ENCODE data around the gene ZAP70. TPM values are rescaled to one million over a fixed set of nuclear protein-coding genes. Genes with fewer than 3 reads are reported as not detected.

The ZAP70 gene
- polyA plus RNA-seq, 1 donor (not counting 4 experiments of a cell fraction or from before 2014, with no cell fraction given): 1.6 TPM

- DNase-seq (ENCODE audit: low read depth, low spot score): no peak
- TF ChIP-seq CTCF (optimal IDR thresholded peaks at IDR 0.05 in 1 of 3, IDR thresholded peaks at IDR 0.05 in 1 of 3, conservative IDR thresholded peaks at IDR 0.05 in 1 of 3; ENCODE audit: extremely low read depth in 1 of 3, insufficient read depth in 2 of 3, low read length in 3 of 3): no peak
- no peak for TF ChIP-seq EZH2 (IDR thresholded peaks at IDR 0.05; ENCODE audit: low read length)
- Histone ChIP-seq H3K9me1 (ENCODE audit: control insufficient read depth, extremely low read depth, insufficient read depth, low read length) (no peaks in the 10 kb centered on the region), H3K79me2 (ENCODE audit: control insufficient read depth, insufficient read depth, low read length) (no peaks in the 10 kb centered on the region), H3K36me3 (ENCODE audit: control insufficient read depth in 2 of 2, extremely low read depth in 1 of 2, insufficient read depth in 2 of 2, low read length in 2 of 2) (peaks cover 29 to 38% of the 10 kb centered on the region in 2 experiments), H3K27ac (ENCODE audit: control insufficient read depth, insufficient read depth, low read length) (no peak overlapping the region), H3K9me3 (ENCODE audit: control insufficient read depth, low read depth, low read length) (no peaks in the 10 kb centered on the region), H3K9ac (ENCODE audit: control insufficient read depth, extremely low read depth, insufficient read depth, low read length) (no peak overlapping the region), H3K4me3 (ENCODE audit: control insufficient read depth in 2 of 3, extremely low read depth in 1 of 3, insufficient read depth in 2 of 3, low read depth in 1 of 3, low read length in 3 of 3) (no peak overlapping the region), H3K4me2 (ENCODE audit: control insufficient read depth, extremely low read depth, insufficient read depth, low read depth, low read length) (no peak overlapping the region), H2AFZ (ENCODE audit: control insufficient read depth, low read length) (no peak overlapping the region), H3K27me3 (ENCODE audit: control insufficient read depth, extremely low read depth, insufficient read depth, low read length) (no peaks in the 10 kb centered on the region), H4K20me1 (ENCODE audit: control insufficient read depth, extremely low read depth, insufficient read depth, low read length) (no peaks in the 10 kb centered on the region), H3K4me1 (ENCODE audit: control insufficient read depth, extremely low read depth, insufficient read depth, low read length) (no peaks in the 10 kb centered on the region)
- dilution Hi-C loops (cut with MboI; ENCODE audit: extremely low pct_ligation_motif_present, low sequenced_read_pairs): no loop called here
- FAIRE-seq: no peak
These were observed 55.9 kb downstream of the ZAP70 start for GRCh38 chr2:97769308-97769707.

GRCh38 chr2:97769711-97770110, 56.3 kb downstream of the ZAP70 start:
- no peak overlapping the region for H3K9ac ChIP-seq (ENCODE audit: control insufficient read depth, extremely low read depth, insufficient read depth, low read length)
- H3K36me3 ChIP-seq (ENCODE audit: control insufficient read depth in 2 of 2, extremely low read depth in 1 of 2, insufficient read depth in 2 of 2, low read length in 2 of 2): peaks cover 29 to 37% of the 10 kb centered on the region in 2 experiments
- no peaks in the 10 kb centered on the region for H3K4me1 ChIP-seq (ENCODE audit: control insufficient read depth, extremely low read depth, insufficient read depth, low read length)
- dilution Hi-C loops (cut with MboI; ENCODE audit: extremely low pct_ligation_motif_present, low sequenced_read_pairs): no loop called here
- H3K4me2 ChIP-seq (ENCODE audit: control insufficient read depth, extremely low read depth, insufficient read depth, low read depth, low read length): no peak overlapping the region
- TF ChIP-seq CTCF (optimal IDR thresholded peaks at IDR 0.05 in 1 of 3, IDR thresholded peaks at IDR 0.05 in 1 of 3, conservative IDR thresholded peaks at IDR 0.05 in 1 of 3; ENCODE audit: extremely low read depth in 1 of 3, insufficient read depth in 2 of 3, low read length in 3 of 3) (no peak), EZH2 (IDR thresholded peaks at IDR 0.05; ENCODE audit: low read length) (no peak)
- no peaks in the 10 kb centered on the region for H3K27me3 ChIP-seq (ENCODE audit: control insufficient read depth, extremely low read depth, insufficient read depth, low read length)
- FAIRE-seq: no peak
- no peak overlapping the region for H3K4me3 ChIP-seq (ENCODE audit: control insufficient read depth in 2 of 3, extremely low read depth in 1 of 3, insufficient read depth in 2 of 3, low read depth in 1 of 3, low read length in 3 of 3)
- H3K27ac ChIP-seq (ENCODE audit: control insufficient read depth, insufficient read depth, low read length): no peak overlapping the region
- no peak overlapping the region for H2AFZ ChIP-seq (ENCODE audit: control insufficient read depth, low read length)
- no peaks in the 10 kb centered on the region for H3K79me2 ChIP-seq (ENCODE audit: control insufficient read depth, insufficient read depth, low read length)
- no peaks in the 10 kb centered on the region for H3K9me3 ChIP-seq (ENCODE audit: control insufficient read depth, low read depth, low read length)
- H3K9me1 ChIP-seq (ENCODE audit: control insufficient read depth, extremely low read depth, insufficient read depth, low read length): no peaks in the 10 kb centered on the region
- no peak for DNase-seq (ENCODE audit: low read depth, low spot score)
- no peaks in the 10 kb centered on the region for H4K20me1 ChIP-seq (ENCODE audit: control insufficient read depth, extremely low read depth, insufficient read depth, low read length)

All from keratinocyte (primary cell).